ENCODE data around the gene TIMM23B. TPM values are rescaled to one million over a fixed set of nuclear protein-coding genes. Genes with fewer than 3 reads are reported as not detected.

The TIMM23B gene
- total RNA-seq = 12.0 and 18.1 TPM in 2 replicates

GRCh38 chr10:49941447-49942338 lies at the start of gene TIMM23B, which contains the start of gene PARG:
TSS of gene TIMM23B (plus strand) at chr10:49942053. CDS start at chr10:49942195, 142 bp downstream.
TSS of gene PARG (minus strand) at chr10:49942027. CDS start at chr10:49941725, 302 bp downstream.

GRCh38 chr10:49988376-49988775 lies 46.5 kb downstream of the TIMM23B start, which contains the start of gene AGAP6:
TSS of gene AGAP6 (plus strand) at chr10:49988406. CDS start at chr10:49988716, 310 bp downstream.

Other genes with a start within 250 kb of the TIMM23B start
- gene OGDHL, start 179.7 kb upstream of the TIMM23B start, total RNA-seq = 0.19 and 0.99 TPM in 2 replicates
- 32.9 and 39.4 TPM in 2 replicates for gene PARG, start within 50 bp of the TIMM23B start, total RNA-seq
- 1.7 and 3.6 TPM in 2 replicates for gene AGAP6, start 46.4 kb downstream of the TIMM23B start, total RNA-seq
- 41.8 and 42.4 TPM in 2 replicates for gene WASHC2A, start 125.9 kb downstream of the TIMM23B start, total RNA-seq

All from endothelial cell of coronary artery (primary cell).